ENCODE measurements around the gene IFTAP. TPM values are rescaled to one million over a fixed set of nuclear protein-coding genes. Genes with fewer than 3 reads are reported as not detected.

Gene IFTAP
- total RNA-seq, 1 donor from 2014 or later = 29.9 TPM

DNA sequence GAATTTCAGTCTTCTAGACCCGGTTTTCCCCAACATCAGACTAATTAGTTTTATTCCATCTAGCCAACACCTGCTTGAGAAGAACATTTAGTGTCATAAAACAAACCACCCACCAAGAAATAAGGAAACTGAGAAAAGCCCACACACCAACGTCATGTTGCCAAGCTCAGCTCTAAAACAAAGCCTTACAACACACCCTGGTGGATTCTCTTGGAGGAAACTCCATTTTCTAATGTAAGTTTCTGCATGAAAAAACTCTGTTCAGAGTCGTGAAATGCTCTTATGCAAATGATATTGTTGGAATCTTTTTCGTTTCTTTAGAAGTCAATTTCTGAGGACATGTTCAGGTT is 108.7 kb downstream of the IFTAP start:
- no peak for DNase-seq (ENCODE audit: extremely low read depth, low read depth, low spot score)

Other genes with a start within 250 kb of the IFTAP start
- gene TRAF6, start 84.2 kb upstream of the IFTAP start, total RNA-seq = 12.9 and 16.2 TPM in 2 replicates
- gene RAG1, start 26.5 kb upstream of the IFTAP start, total RNA-seq = 3.0 and 3.8 TPM in 2 replicates
- gene RAG2, start 3.7 kb downstream of the IFTAP start, total RNA-seq = not detected in 2 replicates

Data from glomerular endothelial cell (primary cell).